Measurements from ENCODE around the gene DEXI.

The DEXI gene

DNA sequence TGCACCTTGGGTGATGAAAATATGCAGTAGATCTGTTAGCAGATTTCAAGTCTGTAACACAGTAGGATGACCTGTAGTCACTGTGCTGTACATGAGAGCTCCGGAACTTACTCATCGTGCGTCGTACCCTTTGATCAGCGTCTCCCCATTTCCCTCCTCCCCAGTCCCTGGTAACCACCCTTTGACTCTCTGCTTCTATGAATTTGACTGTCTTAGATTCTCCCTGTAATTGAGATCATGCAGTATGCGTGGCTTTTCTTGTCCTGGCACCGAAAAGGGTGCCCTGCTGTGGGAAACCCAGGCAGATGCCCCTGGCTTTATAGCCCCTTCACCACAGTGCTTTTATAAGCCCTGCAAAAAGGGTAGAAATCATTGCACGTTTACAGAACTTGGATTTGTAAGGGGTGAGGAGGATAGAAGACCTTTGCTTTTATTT is 22.6 kb upstream of the DEXI start:
- in situ Hi-C loops (cut with HindIII; ENCODE audit: low sequenced_read_pairs) = no loop called here
- no peak for DNase-seq (ENCODE audit: low read depth)
- TF ChIP-seq, protein P1, sequence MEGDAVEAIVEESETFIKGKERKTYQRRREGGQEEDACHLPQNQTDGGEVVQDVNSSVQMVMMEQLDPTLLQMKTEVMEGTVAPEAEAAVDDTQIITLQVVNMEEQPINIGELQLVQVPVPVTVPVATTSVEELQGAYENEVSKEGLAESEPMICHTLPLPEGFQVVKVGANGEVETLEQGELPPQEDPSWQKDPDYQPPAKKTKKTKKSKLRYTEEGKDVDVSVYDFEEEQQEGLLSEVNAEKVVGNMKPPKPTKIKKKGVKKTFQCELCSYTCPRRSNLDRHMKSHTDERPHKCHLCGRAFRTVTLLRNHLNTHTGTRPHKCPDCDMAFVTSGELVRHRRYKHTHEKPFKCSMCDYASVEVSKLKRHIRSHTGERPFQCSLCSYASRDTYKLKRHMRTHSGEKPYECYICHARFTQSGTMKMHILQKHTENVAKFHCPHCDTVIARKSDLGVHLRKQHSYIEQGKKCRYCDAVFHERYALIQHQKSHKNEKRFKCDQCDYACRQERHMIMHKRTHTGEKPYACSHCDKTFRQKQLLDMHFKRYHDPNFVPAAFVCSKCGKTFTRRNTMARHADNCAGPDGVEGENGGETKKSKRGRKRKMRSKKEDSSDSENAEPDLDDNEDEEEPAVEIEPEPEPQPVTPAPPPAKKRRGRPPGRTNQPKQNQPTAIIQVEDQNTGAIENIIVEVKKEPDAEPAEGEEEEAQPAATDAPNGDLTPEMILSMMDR (IDR thresholded peaks at IDR 0.05; ENCODE audit: low read depth, low read length, missing control alignments) = no peak
- H3K4me3 ChIP-seq (ENCODE audit: low read depth, low read length) = no peak overlapping the region

DNA sequence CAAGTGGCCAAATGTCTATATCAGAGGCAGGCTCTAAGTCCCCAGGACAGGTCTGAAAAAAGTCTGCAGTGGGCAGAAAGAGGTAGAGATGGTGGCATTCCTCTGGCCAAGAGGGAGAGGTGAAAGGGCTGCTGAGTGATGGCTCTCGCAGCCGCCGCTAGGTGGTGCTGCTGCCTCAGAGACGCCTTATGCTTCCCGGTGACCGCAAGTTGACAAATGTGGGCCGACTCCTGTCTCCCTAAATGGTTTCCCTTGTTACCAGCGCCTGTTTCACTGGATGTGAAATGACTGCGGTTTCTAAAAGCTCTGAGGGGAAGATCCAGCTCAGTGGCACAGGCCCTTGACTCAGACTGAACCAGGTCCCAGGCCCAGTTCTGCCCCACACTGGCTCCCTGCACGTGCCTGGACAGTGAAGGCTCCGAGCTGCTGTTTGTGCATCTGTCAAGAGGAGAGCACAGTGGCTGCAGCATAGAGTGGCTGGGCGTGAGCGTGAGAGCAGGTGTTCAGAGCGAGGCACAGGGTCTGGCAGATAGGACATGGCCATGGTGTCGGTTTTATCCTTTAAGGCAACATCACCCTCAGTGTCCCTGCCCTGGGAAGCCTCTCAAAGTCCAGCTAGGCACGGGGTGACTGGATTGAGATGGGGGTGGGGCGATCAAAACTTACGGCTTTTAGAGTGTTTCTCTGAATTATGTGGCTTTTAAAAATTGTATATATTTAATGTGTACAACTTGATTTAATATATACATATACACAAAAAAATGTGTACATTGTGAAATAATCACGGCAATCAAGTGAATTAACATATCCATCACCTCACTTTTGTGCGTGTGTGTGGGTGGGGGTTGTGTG is 22.0 kb upstream of the DEXI start:
- no peak overlapping the region for H3K4me3 ChIP-seq (ENCODE audit: low read depth, low read length)
- DNase-seq (ENCODE audit: low read depth) = peak; percentile 57
- TF ChIP-seq, protein P1 (IDR thresholded peaks at IDR 0.05; ENCODE audit: low read depth, low read length, missing control alignments) = peak; percentile 97
- in situ Hi-C loops (cut with HindIII; ENCODE audit: low sequenced_read_pairs) = no loop called here

DNA sequence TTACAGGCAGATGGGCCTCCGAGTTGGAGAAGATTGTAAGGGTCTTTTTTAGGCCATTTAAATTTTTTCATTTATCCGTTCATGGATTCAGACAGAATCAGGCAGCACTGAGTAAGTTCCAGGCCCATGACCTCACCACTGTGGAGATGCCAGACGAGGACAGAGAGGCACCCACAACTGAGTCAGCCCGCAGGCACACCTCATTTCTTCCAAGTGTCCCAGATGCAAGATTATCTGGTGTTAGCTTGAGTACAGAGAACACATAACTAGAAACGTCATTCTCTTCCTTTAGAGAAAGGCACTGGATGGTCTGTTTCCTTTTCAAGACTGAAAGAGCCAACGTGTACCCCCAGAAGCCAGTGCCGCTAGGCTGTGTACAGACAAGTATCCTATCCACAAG is 19.0 kb upstream of the DEXI start:
- no peak overlapping the region for H3K4me3 ChIP-seq (ENCODE audit: low read depth, low read length)
- in situ Hi-C loops (cut with HindIII; ENCODE audit: low sequenced_read_pairs) = no loop called here
- DNase-seq (ENCODE audit: low read depth) = no peak
- TF ChIP-seq, protein P1 (IDR thresholded peaks at IDR 0.05; ENCODE audit: low read depth, low read length, missing control alignments) = no peak

DNA sequence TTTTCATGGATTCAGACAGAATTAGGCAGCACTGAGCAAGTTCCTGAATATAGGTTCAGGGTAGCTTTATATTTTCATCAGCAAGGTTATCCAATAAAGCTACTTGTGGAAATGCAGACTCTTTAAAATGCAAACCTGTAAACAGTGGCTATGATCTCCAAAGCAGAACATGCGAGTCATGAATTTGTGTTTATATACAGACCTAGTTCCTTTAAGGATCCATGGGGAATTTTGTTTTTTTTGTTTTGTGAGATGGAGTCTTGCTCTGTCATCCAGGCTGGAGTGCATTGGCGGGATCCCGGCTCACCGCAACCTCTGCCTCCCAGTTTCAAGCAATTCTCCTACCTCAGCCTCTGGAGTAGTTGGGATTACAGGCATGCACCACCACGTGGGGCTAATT is 16.9 kb upstream of the DEXI start:
- TF ChIP-seq, protein P1 (IDR thresholded peaks at IDR 0.05; ENCODE audit: low read depth, low read length, missing control alignments) = no peak
- in situ Hi-C loops (cut with HindIII; ENCODE audit: low sequenced_read_pairs) = no loop called here
- H3K4me3 ChIP-seq (ENCODE audit: low read depth, low read length) = no peak overlapping the region
- DNase-seq (ENCODE audit: low read depth) = no peak

DNA sequence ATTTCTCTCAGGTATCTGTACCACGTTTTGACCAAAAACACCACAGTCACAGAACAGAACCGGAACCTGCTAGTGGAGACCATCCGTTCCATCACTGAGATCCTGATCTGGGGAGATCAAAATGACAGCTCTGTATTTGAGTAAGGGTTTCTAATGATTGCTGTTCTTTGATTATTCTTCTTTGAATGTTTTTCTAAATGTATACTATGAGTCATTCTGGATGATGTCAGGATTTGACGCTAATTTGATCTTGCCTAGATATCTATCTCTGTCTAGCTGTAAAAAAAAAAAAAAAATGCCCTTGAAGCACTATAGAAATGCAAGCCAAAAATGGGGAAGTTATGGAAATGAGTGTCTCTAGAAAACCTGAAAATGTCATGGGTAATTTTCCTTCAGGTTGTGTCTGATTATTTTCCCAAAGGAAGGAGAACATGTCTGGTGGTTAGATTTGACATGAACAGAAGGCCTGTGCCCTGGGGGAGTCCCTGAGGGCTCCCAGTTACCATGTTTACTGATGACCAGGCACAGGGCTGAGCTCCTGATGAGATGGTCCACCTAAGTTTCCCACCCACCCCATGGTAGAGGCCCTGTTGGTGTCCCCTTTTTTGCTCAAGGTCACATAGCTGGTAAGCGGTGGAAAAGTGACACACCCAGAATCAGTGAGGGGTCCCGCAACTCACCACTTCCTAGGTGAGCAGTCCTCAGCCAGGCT is 15.7 kb upstream of the DEXI start:
- TF ChIP-seq, protein P1 (IDR thresholded peaks at IDR 0.05; ENCODE audit: low read depth, low read length, missing control alignments) = no peak
- in situ Hi-C loops (cut with HindIII; ENCODE audit: low sequenced_read_pairs) = no loop called here
- no peak overlapping the region for H3K4me3 ChIP-seq (ENCODE audit: low read depth, low read length)
- no peak for DNase-seq (ENCODE audit: low read depth)

DNA sequence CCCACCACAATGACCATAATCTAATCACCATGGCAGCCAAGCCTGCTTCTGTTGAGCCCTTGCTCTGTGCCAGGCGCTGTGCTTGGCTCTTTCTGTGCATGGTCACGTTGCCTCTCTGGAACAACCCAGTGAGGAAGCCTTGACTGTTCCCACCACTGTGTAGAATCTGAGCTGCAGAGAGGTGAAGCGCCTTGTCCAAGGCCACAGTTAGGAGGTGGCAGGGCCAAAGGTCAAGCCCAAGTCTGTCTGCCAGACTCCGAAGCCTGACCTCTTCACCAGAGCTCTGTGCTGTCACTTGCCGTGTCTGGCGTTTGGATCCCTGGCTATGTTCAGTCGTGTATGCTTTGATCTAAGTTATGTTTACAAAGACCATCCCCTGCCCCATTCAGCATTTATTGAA is 12.6 kb upstream of the DEXI start:
- DNase-seq (ENCODE audit: low read depth) = no peak
- in situ Hi-C loops (cut with HindIII; ENCODE audit: low sequenced_read_pairs) = no loop called here
- TF ChIP-seq, protein P1 (IDR thresholded peaks at IDR 0.05; ENCODE audit: low read depth, low read length, missing control alignments) = no peak
- no peak overlapping the region for H3K4me3 ChIP-seq (ENCODE audit: low read depth, low read length)

Data from astrocyte of the cerebellum (primary cell).